ENCODE data around the gene HERPUD2.
A peak's percentile ranks its signal among the peaks of the same experiment; 100 is the strongest.
"Not testable (repeated sequence)": the region's sequence is repeated elsewhere in the genome, so short reads cannot be mapped to it uniquely, and the experiment has no call there.

HERPUD2 gene

DNA sequence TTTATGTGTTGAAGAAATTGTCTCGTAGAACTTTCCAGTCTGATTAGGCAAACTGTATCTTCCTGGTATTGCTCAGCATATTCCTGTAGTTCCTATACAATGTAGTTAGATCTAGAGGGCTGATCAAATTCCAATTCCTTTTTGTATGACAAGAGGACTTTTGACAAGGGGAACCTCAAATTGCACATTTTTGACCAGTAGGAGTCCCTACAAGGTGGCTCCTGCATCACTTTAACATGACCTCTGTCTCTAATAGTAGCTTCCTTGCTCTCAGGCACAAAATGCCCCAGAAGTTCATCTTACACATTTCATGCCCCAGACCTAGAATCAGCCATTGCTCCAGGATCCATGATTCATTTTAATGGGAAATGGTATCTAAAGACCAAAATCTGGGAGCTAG, 18.7 kb downstream of the HERPUD2 start:
- DNase-seq: no peak

DNA sequence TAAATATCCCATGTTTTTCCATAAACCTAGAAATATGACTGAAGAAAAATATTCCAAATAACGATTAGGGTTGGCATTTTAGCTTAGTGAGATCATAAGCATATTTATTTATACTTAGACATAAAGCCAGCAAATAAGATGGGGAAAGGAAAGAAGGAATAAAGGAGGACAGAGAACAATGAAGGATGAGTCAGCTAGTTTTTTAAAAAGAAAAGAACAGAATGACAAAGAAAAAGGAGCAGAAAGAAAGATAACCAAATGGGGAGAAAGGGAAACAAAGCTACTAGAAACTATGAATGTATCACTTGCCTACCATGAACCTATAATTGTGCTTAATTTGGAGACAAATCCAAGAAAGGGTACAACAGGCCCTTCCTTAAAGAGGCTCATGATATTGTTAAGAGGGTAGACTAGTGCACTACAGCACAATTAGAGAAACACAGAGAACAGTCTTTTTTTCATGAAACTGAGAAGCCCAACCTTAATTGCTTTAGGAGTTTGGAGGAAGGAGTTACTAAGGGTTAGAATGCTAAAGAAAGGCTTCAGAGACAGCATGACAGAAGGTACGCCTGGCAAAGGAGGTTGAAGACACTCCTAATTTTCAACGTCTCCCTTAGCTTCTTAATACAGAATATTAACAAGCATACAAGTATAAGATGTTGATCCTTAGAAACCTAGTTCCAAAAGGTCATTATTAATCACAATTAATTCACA, 23.9 kb downstream of the HERPUD2 start:
- DNase-seq: no peak

- not testable (repeated sequence) for DNase-seq
Measured at GRCh38 chr7:35660411-35660810, 34.5 kb downstream of the HERPUD2 start.

DNA sequence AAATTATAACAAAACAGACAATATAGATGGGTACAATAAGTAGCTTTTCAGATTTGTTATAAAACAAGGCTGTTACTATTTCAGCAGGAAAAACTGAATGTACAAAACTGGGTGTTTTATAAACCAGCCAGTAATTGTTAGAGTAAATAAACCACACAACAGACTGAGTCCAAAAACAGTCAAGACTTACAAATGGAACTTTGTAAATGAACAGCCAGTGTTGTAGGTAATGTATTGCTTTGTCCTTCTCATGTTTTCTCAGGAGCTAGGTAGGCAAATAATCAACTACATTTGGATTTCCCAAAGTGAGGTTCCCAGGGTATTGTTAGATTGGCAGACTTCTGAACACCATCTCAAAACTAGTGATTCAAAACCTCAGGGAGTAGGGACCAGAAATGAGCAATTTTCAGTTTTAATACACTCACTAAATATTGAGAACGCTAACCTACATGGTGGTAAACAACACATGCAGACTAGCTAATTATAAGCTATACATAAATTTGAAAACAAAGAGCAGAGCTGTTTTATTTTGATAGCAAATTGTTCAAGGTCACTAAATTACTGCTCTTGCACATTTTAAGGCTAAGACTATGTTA, 36.2 kb downstream of the HERPUD2 start:
- DNase-seq: no peak

DNA sequence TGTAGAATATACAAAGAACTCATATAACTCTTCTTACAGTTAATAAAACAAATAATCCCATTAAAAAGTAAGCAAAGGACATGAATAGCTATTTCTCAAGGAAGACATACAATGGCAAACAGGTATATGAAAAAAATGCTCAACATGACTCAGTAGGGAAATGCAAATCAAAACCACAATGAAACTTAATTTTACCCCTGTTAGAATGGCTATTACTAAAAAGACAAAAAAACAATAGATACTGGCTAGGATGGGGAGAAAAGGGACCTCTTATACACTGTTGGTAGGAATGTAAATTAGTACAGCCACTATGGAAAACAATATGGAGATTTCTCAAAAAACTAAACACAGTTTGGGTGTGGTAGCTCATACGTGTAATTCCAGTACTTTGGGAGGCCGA, 37.8 kb downstream of the HERPUD2 start:
- DNase-seq: no peak

DNA sequence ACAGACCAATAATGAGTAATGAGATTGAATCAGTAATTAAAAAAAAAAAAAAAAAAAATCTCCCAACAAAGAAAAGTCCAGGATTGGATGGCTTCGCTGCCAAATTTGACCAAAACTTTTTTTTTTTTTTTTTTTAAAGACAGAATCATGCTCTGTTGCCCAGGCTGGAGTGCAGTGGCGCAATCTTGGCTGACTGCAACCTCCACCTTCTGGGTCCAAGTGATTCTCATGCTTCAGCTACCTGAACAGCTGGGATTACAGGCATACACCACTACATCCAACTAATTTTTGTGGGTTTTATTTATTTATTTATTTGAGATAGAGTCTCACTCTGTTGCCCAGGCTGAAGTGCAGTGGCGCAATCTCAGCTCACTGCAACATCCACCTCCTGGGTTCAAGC, 40.4 kb downstream of the HERPUD2 start:
- not testable (repeated sequence) for DNase-seq

- DNase-seq: no peak
Measured at GRCh38 chr7:35652124-35652523, 42.8 kb downstream of the HERPUD2 start.

DNA sequence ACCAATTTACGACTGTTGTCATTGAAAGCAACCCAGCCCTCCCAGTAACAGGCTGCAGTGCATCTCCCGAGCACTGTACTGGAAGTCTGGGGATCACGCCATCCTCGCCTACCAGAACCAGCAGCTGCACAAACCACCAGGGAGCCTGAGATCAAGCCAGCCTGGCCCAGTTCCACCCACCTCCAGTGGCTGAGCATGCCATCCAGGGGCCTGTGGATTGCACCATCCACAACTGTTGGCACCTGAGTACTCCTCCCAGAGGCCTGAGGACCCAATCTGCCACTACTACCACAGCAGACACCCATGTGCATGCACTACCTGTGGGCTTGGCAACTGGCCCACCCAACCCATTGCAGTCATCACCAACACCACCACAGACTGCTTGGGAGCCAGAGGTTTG, 44.2 kb downstream of the HERPUD2 start:
- DNase-seq: no peak

DNA sequence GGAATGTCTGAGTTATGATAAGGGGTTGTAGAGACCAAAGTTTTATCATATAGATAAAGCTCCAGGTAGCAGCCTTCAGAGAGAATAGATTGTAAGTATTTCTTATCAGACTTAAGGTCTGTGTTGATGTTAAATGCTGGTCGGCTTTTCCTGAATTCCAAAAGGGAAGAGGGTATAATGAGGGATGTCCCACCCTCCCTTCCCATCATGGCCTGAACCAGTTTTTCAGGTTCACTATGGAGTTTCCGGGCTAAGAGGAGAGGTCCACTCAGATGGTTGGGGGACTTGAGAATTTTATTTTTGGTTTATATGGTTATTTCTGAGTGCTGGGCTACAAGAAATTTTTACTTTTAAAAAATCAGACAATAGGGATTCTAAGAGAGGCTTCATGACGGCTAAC, 45.2 kb downstream of the HERPUD2 start:
- DNase-seq: no peak

GRCh38 chr7:35648367-35648766, 46.6 kb downstream of the HERPUD2 start:
- DNase-seq: no peak

DNA sequence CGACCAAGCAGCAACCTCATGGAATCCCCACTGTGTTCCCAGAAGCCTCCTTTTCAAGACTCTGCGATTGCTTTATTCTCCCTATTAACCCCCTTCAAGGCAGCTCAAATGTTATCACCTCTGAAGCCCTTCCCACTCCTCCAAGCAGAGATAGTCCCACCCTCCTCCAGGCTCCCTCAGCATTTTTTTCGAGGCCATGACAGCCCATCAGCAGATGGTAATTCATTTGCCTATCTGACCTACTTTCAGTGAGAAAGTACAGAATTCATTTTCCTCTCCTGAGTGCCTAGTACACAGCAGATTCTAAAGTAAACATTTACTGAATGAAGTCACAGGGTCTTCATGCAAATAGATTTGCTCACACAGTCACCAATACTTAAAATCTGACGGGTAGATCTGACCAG, 47.8 kb downstream of the HERPUD2 start:
- DNase-seq: no peak

GRCh38 chr7:35646289-35647023, 48.5 kb downstream of the HERPUD2 start:
- no peak for DNase-seq

DNA sequence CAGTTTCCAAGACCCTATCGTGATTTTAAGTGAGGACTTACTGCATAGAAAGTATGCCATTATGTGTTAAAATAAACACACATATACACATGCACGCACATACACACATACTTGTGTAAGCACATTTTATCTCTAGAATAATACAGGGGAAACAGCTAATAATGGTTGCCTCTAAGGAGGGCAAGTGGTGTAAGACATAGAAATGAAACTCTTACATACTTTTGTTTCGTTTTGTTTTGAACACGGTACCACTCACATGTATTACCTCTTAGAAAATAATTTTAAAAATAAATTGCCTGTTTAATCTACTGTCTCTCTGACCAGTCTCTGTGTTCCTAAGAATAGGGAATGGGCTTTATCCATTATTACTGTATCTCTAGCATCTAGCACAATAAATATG, 49.2 kb downstream of the HERPUD2 start:
- no peak for DNase-seq

DNA sequence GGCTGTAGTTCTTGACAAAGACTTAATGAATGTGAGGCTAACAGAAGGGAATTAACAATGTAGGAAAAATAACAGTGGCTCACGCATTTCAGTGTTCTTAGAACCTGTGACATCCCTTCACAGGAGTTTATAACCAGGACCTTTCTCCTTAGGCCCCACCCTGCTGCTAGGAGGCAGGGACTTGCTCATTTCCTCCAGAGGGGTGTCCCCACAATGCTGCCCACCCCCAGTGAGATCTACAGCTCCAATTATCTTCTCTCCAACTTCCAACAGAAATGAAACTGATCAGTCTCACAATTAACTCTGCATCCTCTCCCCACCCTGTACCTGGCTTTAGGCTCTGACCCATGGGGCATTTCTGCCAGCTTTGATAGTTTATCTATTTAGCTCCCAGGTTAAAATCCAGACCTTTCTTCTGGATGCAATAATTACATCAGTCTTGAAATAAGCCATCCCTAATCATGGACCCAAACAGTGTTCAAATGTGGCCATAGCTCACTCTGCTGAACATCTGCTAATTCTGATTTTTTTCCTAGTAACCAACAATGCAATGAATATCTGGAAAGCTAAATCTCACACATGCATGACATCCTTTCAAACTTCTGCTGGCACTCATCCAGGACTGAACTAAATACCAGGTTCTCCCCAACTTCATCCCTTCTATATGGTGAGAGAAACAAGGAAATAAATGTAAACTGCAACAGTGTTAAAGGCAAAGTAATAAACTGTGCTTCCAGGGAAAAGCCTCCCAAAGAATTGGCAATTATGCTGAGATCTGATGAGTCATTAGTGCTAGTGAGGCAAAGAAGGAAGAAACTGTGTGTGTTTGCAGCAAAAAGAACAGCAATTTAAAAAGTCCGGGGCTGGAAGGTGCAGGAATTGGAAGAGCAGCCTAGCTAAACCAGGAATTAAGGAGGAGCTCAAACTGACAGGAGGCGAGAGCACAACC, 64.6 kb downstream of the HERPUD2 start:
- no peak for DNase-seq

- peak; percentile 24 for DNase-seq
Measured at GRCh38 chr7:35624299-35625186, 70.4 kb downstream of the HERPUD2 start.

DNA sequence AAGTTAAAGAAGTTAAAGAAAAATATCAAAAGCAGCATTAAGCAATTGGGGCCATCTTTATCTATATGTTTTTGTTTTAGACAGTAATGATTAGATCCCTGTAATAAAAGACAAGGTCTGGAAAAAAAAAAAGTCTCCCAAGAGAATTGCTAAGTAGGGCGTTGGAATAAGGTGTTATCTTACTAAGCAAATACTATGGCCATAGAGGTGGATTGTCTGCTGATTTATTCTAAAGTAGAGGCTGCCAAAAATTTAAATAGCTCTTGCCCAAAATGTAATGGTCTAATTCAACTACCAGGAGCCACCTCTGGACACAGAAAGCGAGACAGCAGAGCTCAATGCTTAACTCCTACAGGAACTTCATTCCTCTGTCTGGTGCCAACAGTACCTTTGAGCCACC, 71.6 kb downstream of the HERPUD2 start:
- no peak for DNase-seq

DNA sequence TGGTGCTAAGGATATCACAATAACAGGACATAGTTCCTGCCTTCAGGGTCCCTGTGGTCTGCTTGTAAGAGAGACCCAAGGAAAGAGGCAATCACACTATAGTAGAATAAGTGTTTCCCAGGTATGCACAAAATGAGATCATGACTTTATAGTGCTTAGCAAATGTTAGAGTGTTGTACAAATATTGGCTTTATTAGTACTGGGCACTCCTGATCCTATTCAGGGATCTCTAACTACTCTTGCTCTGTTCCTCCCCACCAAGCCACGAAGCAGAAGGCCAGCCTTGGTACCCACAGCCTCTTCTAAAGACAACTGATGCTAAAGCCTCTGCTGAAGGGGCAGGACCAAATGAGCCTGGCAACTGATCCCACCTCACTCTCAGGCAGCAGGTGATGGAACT, 75.1 kb downstream of the HERPUD2 start:
- no peak for DNase-seq

DNA sequence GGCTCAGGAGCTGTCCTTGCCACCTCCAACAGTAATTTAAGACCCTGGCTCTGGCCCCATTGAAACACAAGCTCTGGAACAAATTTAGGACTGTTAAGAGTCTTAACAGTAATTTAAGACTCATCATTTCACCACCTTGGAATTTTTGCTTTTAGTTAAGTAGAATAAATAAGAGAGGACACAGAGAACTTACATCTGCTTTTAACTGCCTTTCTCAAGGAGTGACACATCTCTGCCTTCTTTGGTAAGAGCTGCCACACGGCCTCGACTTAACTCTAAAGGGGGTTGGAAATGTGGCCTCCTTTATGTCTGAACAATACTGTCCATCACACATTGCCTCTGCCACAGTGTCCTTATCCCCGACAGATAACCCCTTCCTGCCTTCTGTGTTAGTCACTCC, 77.9 kb downstream of the HERPUD2 start:
- no peak for DNase-seq

DNA sequence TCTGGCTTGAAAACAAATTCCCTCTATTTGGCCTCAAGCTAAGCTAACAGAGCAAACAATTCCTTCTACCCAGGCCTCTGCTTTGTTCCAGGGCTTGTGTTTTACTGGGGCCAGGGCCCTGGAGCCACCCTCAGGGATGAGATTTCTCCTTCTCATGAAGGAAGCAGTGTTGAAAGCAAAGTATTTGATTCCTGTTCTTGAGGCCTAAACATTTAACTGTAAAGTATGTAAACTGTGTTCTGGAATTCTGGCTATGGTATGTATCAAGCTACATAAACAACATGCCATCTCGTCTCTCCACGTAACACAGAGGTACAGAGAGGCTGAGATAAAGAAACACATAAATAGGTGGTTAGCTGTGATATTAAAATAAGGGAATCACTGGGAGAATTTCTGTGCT, 81.8 kb downstream of the HERPUD2 start:
- DNase-seq: no peak

GRCh38 chr7:35605760-35606159, 89.2 kb downstream of the HERPUD2 start:
- no peak for DNase-seq

- DNase-seq: no peak
Measured at GRCh38 chr7:35604595-35604994, 90.3 kb downstream of the HERPUD2 start.

- DNase-seq: no peak
Measured at GRCh38 chr7:35599645-35600044, 95.3 kb downstream of the HERPUD2 start.
